ENCODE results near the gene COG6.

DNA sequence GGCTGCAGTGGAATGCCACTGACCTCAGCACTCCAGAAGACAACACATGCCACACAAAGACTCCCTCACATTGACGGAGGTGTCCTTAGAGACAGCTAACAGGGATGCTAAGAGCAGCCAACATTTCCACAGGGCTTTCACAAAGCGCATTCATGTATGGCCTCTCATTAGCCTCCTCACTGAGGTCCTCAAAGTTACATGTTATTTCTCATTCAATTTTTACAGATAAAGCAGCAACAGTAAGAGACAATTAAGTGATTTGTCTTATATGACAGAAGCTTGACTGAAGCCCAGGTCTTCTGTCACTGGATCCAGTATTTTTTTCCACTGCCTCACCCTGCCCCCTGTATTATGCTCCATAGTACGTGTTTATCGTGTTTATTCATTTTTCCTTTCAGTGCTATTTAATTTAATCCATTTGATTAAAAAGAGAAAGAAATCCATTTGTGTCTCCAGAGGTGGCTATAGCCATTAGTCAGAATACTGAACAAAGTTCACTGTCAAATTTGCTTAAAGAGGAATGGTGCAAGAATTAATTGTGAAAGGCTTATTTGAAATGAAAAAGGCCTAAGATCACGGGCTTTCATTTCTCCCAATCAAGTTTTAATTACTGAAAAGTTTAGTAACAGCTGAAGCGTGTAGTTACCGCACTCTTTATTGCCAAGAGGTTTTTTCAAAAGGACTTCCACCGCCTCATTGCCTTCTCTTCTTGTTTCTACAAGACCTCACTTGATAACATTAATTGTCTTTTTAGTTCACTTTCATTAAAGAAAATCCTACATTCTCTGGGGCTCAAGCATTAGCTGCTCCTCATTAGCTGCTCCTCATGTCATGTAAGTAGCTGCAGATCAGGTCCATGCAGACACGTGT is 115.0 kb downstream of the COG6 start:
- TF ChIP-seq MXI1 (IDR thresholded peaks at IDR 0.05; ENCODE audit: borderline replicate concordance, low read depth, low read length): no peak
- TF ChIP-seq, protein P1, sequence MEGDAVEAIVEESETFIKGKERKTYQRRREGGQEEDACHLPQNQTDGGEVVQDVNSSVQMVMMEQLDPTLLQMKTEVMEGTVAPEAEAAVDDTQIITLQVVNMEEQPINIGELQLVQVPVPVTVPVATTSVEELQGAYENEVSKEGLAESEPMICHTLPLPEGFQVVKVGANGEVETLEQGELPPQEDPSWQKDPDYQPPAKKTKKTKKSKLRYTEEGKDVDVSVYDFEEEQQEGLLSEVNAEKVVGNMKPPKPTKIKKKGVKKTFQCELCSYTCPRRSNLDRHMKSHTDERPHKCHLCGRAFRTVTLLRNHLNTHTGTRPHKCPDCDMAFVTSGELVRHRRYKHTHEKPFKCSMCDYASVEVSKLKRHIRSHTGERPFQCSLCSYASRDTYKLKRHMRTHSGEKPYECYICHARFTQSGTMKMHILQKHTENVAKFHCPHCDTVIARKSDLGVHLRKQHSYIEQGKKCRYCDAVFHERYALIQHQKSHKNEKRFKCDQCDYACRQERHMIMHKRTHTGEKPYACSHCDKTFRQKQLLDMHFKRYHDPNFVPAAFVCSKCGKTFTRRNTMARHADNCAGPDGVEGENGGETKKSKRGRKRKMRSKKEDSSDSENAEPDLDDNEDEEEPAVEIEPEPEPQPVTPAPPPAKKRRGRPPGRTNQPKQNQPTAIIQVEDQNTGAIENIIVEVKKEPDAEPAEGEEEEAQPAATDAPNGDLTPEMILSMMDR (conservative IDR thresholded peaks at IDR 0.05; ENCODE audit: low read depth, low read length): no peak
- no peak for TF ChIP-seq POLR2A (IDR thresholded peaks at IDR 0.05; ENCODE audit: low read depth, low read length)
- TF ChIP-seq RCOR1 (IDR thresholded peaks at IDR 0.05; ENCODE audit: insufficient replicate concordance, low read length): no peak
- TF ChIP-seq, protein P2, sequence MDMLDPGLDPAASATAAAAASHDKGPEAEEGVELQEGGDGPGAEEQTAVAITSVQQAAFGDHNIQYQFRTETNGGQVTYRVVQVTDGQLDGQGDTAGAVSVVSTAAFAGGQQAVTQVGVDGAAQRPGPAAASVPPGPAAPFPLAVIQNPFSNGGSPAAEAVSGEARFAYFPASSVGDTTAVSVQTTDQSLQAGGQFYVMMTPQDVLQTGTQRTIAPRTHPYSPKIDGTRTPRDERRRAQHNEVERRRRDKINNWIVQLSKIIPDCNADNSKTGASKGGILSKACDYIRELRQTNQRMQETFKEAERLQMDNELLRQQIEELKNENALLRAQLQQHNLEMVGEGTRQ (IDR thresholded peaks at IDR 0.05; ENCODE audit: low read depth, low read length): no peak
- no peak for TF ChIP-seq SMC3 (IDR thresholded peaks at IDR 0.05; ENCODE audit: low read depth, low read length)

All from IMR-90 (cell line).